GM21526 (cell line): ENCODE data around the gene THBS4.

Experiments
- ATAC-seq: cut with Tn5 transposase; IDR thresholded peaks from one replicate; pipeline ENCODE4 v1.9.1; 2021; ENCODE audit warnings: moderate library complexity; ENCODE audit not compliant: unreplicated experiment, low FRiP score

The THBS4 gene

GRCh38 chr5:80034962-80035821 lies at the start of gene THBS4:
THBS4 (plus strand) TSS chr5:80035348; CDS start chr5:80035538, 190 bp downstream.
- no peak for ATAC-seq

GRCh38 chr5:79986260-79986659 lies 48.9 kb upstream of the THBS4 start:
- no peak for ATAC-seq

GRCh38 chr5:79990205-79990597 lies 44.9 kb upstream of the THBS4 start:
- peak; percentile 30 for ATAC-seq

- peak; percentile 87 for ATAC-seq
Measured at GRCh38 chr5:79990598-79991507, 44.3 kb upstream of the THBS4 start, which contains the start of gene MTX3. MTX3 (minus strand) TSS chr5:79991262; CDS start chr5:79991238, 24 bp downstream.

- no peak for ATAC-seq
Measured at GRCh38 chr5:79992891-79993657, 42.1 kb upstream of the THBS4 start.

- no peak for ATAC-seq
Measured at GRCh38 chr5:79999722-80000121, 35.4 kb upstream of the THBS4 start.

GRCh38 chr5:80002677-80003076 lies 32.5 kb upstream of the THBS4 start:
- ATAC-seq = no peak

DNA sequence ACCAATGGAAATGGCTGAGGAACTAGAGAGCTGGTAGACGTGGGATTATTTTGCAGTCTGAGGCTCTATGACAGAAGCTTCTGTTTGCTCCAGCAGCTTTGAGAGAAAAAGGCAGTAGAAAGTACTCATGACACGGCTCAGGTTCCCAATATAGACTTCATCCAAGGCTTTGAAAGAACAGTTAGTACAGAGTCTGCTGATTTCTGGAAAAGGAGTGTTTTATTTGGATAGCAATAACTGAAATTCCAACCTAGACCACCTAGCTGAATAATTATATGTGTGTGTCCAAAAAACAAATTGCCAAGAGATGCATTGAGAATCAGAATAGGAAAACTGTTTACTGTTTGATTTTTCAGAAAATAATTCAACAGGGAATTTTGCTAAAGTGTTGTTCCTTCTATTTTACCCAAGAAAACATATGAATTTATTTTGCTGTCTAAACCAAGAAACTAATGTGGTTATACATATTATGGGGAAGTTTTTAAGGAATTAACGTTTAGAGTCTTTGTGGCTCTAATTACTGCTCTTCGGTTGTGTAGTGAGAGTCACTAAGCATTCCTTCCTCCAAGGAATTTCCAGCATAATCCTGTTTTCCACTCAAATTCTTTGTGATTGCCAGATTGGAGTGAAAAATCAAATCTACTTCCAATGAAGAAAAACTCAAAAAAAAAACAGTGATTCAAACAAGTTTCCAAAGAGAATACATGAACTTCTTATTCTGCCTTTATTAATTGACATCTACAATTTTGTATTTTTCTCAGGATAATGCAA lies 26.0 kb upstream of the THBS4 start:
- no peak for ATAC-seq

DNA sequence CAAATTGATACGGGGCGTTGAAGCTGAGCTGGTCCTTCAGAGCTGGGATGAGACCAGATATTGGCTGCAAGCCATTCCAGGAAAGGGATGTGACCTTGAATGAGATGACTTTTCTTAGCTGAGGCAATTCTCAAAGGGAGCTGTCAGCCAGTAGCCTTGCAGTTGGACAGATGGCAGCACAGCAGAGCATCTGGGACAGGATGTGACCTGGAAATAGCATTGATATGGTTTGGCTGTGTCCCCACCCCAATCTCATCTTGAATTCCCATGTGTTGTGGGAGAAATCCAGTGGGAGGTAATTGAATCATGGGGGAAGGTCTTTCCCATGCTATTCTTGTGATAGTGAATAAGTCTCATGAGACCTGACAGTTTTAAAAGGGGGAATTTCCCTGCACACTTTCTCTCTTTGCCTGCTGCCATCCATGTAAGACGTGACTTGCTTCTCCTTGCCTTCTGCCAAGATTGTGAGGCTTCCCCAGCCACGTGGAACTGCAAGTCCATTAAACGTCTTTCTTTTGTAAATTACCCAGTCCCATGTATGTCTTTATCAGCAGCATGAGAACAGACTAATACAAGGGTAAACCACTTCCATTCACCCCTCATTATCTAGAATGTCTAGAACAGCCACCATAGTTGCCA lies 24.3 kb upstream of the THBS4 start:
- no peak for ATAC-seq

- no peak for ATAC-seq
Measured at GRCh38 chr5:80025069-80025468, 10.1 kb upstream of the THBS4 start.

DNA sequence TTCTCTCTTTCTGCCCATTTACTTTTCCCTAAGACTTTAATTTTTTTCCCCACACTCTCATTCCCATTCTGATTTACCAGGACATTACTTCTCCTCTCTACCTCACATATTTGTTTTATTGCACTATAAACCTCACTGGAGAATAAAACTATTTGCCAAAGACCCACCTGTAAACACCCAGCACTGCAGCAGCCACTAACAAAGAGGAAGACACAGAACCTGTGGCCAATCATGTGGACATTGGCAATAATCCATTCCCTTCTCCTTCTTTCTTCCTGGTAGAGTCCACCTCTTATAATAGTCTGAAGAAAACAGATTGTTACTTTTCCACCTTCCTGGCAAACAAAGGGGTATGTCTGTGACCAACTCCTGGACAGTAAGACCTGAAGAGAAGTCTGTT lies 8.3 kb upstream of the THBS4 start:
- ATAC-seq = no peak

DNA sequence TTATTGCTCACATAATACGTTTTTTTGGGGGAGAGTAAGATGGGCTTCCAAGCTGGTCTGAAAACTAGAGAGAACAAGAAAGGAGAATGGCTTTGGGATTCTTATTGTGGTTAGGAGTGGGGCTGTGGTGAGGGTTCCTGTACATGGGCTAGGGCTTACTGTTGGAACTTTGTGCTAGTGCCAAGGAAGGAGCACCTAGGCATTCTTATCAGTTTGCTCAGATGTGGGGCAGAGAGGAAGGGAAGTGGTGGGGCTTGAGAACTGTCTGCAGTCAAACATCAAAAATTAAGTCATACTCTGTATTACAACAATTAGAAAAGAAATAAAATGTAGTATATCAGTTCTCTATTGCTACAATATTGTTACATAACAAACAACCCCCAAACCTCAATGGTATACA lies 4.0 kb upstream of the THBS4 start:
- ATAC-seq = no peak

DNA sequence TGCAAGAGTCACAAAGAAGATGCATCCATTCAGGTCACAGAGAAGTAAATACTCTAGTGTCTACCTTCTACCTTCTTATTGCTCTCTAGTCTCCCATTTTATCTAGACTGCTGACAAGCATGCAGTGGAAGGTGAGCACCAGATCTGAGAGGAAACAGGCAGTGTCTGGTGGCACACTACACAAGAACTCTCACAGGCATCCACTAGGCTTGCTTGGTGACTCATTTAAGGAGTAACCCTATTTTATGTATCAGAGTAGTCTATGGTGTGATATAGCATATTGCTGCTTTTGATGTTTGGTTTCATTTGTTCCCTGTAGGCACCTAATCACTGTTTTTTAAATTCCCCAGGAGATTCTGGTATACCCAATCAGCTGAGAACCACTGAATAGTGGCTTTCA lies 1.6 kb upstream of the THBS4 start:
- ATAC-seq = no peak

- ATAC-seq = no peak
Measured at GRCh38 chr5:80034559-80034958, 589 bp upstream of the THBS4 start.

GRCh38 chr5:80035839-80036238 lies 691 bp downstream of the THBS4 start:
- ATAC-seq = no peak

GRCh38 chr5:80036615-80037014 lies 1.5 kb downstream of the THBS4 start:
- ATAC-seq = no peak

GRCh38 chr5:80037366-80037765 lies 2.2 kb downstream of the THBS4 start:
- peak; percentile 62 for ATAC-seq

GRCh38 chr5:80039650-80040049 lies 4.5 kb downstream of the THBS4 start:
- no peak for ATAC-seq

GRCh38 chr5:80041527-80041926 lies 6.4 kb downstream of the THBS4 start:
- ATAC-seq = no peak
